Measurements from ENCODE around the gene CCDC32. TPM values are rescaled to one million over a fixed set of nuclear protein-coding genes. Genes with fewer than 3 reads are reported as not detected.
"Not testable (repeated sequence)": the region's sequence is repeated elsewhere in the genome, so short reads cannot be mapped to it uniquely, and the experiment has no call there.

The CCDC32 gene
- total RNA-seq, 1 experiment from 2014 or later, result 25.3 TPM

- DNase-seq; H2AFZ ChIP-seq (ENCODE audit: low read length); H3K36me3 ChIP-seq (ENCODE audit: insufficient read depth, low read length); H3K9ac ChIP-seq (ENCODE audit: low read length); H4K20me1 ChIP-seq (ENCODE audit: insufficient read depth, low read depth, low read length); H3K79me2 ChIP-seq (ENCODE audit: low read length); H3K4me3 ChIP-seq (ENCODE audit: low read length); H3K4me1 ChIP-seq (ENCODE audit: low read length); H3K9me2 ChIP-seq (replicated peaks; ENCODE audit: insufficient read depth, low read length); H3K27me3 ChIP-seq (ENCODE audit: low read length); H3K4me2 ChIP-seq (ENCODE audit: low read depth, low read length, poor library complexity, severe bottlenecking); H3K9me3 ChIP-seq (ENCODE audit: low read length); H3K27ac ChIP-seq (ENCODE audit: low read length): not testable (repeated sequence)
These were observed 17.0 kb upstream of the CCDC32 start for GRCh38 chr15:40581796-40582195.

- no peak for DNase-seq
- Histone ChIP-seq H3K4me2 (ENCODE audit: low read depth, low read length, poor library complexity, severe bottlenecking) (no peak overlapping the region), H3K27ac (ENCODE audit: low read length) (no peak overlapping the region), H3K27me3 (ENCODE audit: low read length) (no peaks in the 10 kb centered on the region), H3K9me3 (ENCODE audit: low read length) (no peaks in the 10 kb centered on the region), H3K9me2 (replicated peaks; ENCODE audit: insufficient read depth, low read length) (no peaks in the 10 kb centered on the region), H3K36me3 (ENCODE audit: insufficient read depth, low read length) (peaks cover 12% of the 10 kb centered on the region), H3K79me2 (ENCODE audit: low read length) (no peaks in the 10 kb centered on the region), H4K20me1 (ENCODE audit: insufficient read depth, low read depth, low read length) (no peaks in the 10 kb centered on the region), H3K4me3 (ENCODE audit: low read length) (no peak overlapping the region), H2AFZ (ENCODE audit: low read length) (no peak overlapping the region), H3K9ac (ENCODE audit: low read length) (no peak overlapping the region), H3K4me1 (ENCODE audit: low read length) (no peaks in the 10 kb centered on the region)
These were observed 14.1 kb upstream of the CCDC32 start for GRCh38 chr15:40578892-40579291.

- H2AFZ ChIP-seq (ENCODE audit: low read length); H3K27me3 ChIP-seq (ENCODE audit: low read length); H3K79me2 ChIP-seq (ENCODE audit: low read length); DNase-seq; H3K9ac ChIP-seq (ENCODE audit: low read length); H3K9me2 ChIP-seq (replicated peaks; ENCODE audit: insufficient read depth, low read length); H3K27ac ChIP-seq (ENCODE audit: low read length); H3K9me3 ChIP-seq (ENCODE audit: low read length); H3K4me1 ChIP-seq (ENCODE audit: low read length); H3K4me3 ChIP-seq (ENCODE audit: low read length); H3K4me2 ChIP-seq (ENCODE audit: low read depth, low read length, poor library complexity, severe bottlenecking); H4K20me1 ChIP-seq (ENCODE audit: insufficient read depth, low read depth, low read length): not testable (repeated sequence)
- peaks cover 17% of the 10 kb centered on the region for H3K36me3 ChIP-seq (ENCODE audit: insufficient read depth, low read length)
These were observed 12.1 kb upstream of the CCDC32 start for GRCh38 chr15:40576914-40577313.

- Histone ChIP-seq H3K9ac (ENCODE audit: low read length) (no peak overlapping the region), H3K79me2 (ENCODE audit: low read length) (peaks cover 17% of the 10 kb centered on the region), H3K27me3 (ENCODE audit: low read length) (no peaks in the 10 kb centered on the region), H3K9me3 (ENCODE audit: low read length) (no peaks in the 10 kb centered on the region), H3K4me3 (ENCODE audit: low read length) (no peak overlapping the region), H3K4me2 (ENCODE audit: low read depth, low read length, poor library complexity, severe bottlenecking) (no peak overlapping the region), H4K20me1 (ENCODE audit: insufficient read depth, low read depth, low read length) (no peaks in the 10 kb centered on the region; the same call in 1 of the 2 replicates), H3K27ac (ENCODE audit: low read length) (no peak overlapping the region), H2AFZ (ENCODE audit: low read length) (no peak overlapping the region), H3K36me3 (ENCODE audit: insufficient read depth, low read length) (peaks cover 24% of the 10 kb centered on the region), H3K4me1 (ENCODE audit: low read length) (peaks cover 7% of the 10 kb centered on the region), H3K9me2 (replicated peaks; ENCODE audit: insufficient read depth, low read length) (no peaks in the 10 kb centered on the region)
- no peak for DNase-seq
These were observed 10.3 kb upstream of the CCDC32 start for GRCh38 chr15:40575113-40575512.

- Histone ChIP-seq H3K9me2 (replicated peaks; ENCODE audit: insufficient read depth, low read length) (no peaks in the 10 kb centered on the region), H3K27me3 (ENCODE audit: low read length) (no peaks in the 10 kb centered on the region), H3K4me1 (ENCODE audit: low read length) (peaks cover 35% of the 10 kb centered on the region), H3K4me3 (ENCODE audit: low read length) (peak within 1 kb of the TSS; percentile 82), H3K27ac (ENCODE audit: low read length) (peak within 1 kb of the TSS; percentile 61), H3K79me2 (ENCODE audit: low read length) (peaks cover 31% of the 10 kb centered on the region), H3K9ac (ENCODE audit: low read length) (peak within 1 kb of the TSS; percentile 79), H2AFZ (ENCODE audit: low read length) (peak within 1 kb of the TSS; percentile 79), H3K4me2 (ENCODE audit: low read depth, low read length, poor library complexity, severe bottlenecking) (peak within 1 kb of the TSS; percentile 73), H3K9me3 (ENCODE audit: low read length) (no peaks in the 10 kb centered on the region), H3K36me3 (ENCODE audit: insufficient read depth, low read length) (peaks cover 17% of the 10 kb centered on the region), H4K20me1 (ENCODE audit: insufficient read depth, low read depth, low read length) (no peaks in the 10 kb centered on the region; the same call in 1 of the 2 replicates)
- peak; percentile 98 for DNase-seq
These were observed 4.5 kb upstream of the CCDC32 start, which contains the start of gene RPUSD2 for GRCh38 chr15:40569129-40569953. Gene RPUSD2, plus strand, starts transcription at chr15:40569299. Its CDS starts 39 bp downstream, at chr15:40569338.

- Histone ChIP-seq H3K9ac (ENCODE audit: low read length) (0 out of 2 replicates have a peak overlapping the region, but pooled peaks have one; percentile 35), H3K9me2 (replicated peaks; ENCODE audit: insufficient read depth, low read length) (no peaks in the 10 kb centered on the region), H3K27me3 (ENCODE audit: low read length) (no peaks in the 10 kb centered on the region), H4K20me1 (ENCODE audit: insufficient read depth, low read depth, low read length) (no peaks in the 10 kb centered on the region; the same call in 1 of the 2 replicates), H3K9me3 (ENCODE audit: low read length) (no peaks in the 10 kb centered on the region), H3K4me1 (ENCODE audit: low read length) (peaks cover 45% of the 10 kb centered on the region), H3K79me2 (ENCODE audit: low read length) (peaks cover 49% of the 10 kb centered on the region), H3K4me3 (ENCODE audit: low read length) (no peak overlapping the region), H3K36me3 (ENCODE audit: insufficient read depth, low read length) (peaks cover 8% of the 10 kb centered on the region), H2AFZ (ENCODE audit: low read length) (peak overlapping the region; percentile 82), H3K4me2 (ENCODE audit: low read depth, low read length, poor library complexity, severe bottlenecking) (peak overlapping the region; percentile 23), H3K27ac (ENCODE audit: low read length) (no peak overlapping the region)
- DNase-seq, result peak; percentile 80
These were observed 2.3 kb upstream of the CCDC32 start for GRCh38 chr15:40567111-40567510.

- peak overlapping the region; percentile 53 for H3K9ac ChIP-seq (ENCODE audit: low read length)
- H3K79me2 ChIP-seq (ENCODE audit: low read length), result peaks cover 43% of the 10 kb centered on the region
- peak overlapping the region; percentile 82 for H3K4me3 ChIP-seq (ENCODE audit: low read length)
- H3K36me3 ChIP-seq (ENCODE audit: insufficient read depth, low read length), result no peaks in the 10 kb centered on the region
- peaks cover 43% of the 10 kb centered on the region for H3K4me1 ChIP-seq (ENCODE audit: low read length)
- no peaks in the 10 kb centered on the region for H3K9me2 ChIP-seq (replicated peaks; ENCODE audit: insufficient read depth, low read length)
- H3K9me3 ChIP-seq (ENCODE audit: low read length), result no peaks in the 10 kb centered on the region
- DNase-seq, result no peak
- H3K27ac ChIP-seq (ENCODE audit: low read length), result no peak overlapping the region
- H2AFZ ChIP-seq (ENCODE audit: low read length), result peak overlapping the region; percentile 76
- H3K4me2 ChIP-seq (ENCODE audit: low read depth, low read length, poor library complexity, severe bottlenecking), result peak overlapping the region; percentile 90
- H3K27me3 ChIP-seq (ENCODE audit: low read length), result no peaks in the 10 kb centered on the region
- H4K20me1 ChIP-seq (ENCODE audit: insufficient read depth, low read depth, low read length), result no peaks in the 10 kb centered on the region; the same call in 1 of the 2 replicates
These were observed 744 bp upstream of the CCDC32 start for GRCh38 chr15:40565333-40566238.

- no peak overlapping the region; the same call in 1 of the 2 replicates for H3K4me3 ChIP-seq (ENCODE audit: low read length)
- H4K20me1 ChIP-seq (ENCODE audit: insufficient read depth, low read depth, low read length), result no peaks in the 10 kb centered on the region
- H3K36me3 ChIP-seq (ENCODE audit: insufficient read depth, low read length), result no peaks in the 10 kb centered on the region
- peaks cover 31% of the 10 kb centered on the region for H3K4me1 ChIP-seq (ENCODE audit: low read length)
- no peaks in the 10 kb centered on the region for H3K9me3 ChIP-seq (ENCODE audit: low read length)
- H3K27ac ChIP-seq (ENCODE audit: low read length), result no peak overlapping the region
- no peak for DNase-seq
- H2AFZ ChIP-seq (ENCODE audit: low read length), result no peak overlapping the region
- peak overlapping the region; percentile 90 for H3K4me2 ChIP-seq (ENCODE audit: low read depth, low read length, poor library complexity, severe bottlenecking)
- no peaks in the 10 kb centered on the region for H3K9me2 ChIP-seq (replicated peaks; ENCODE audit: insufficient read depth, low read length)
- H3K9ac ChIP-seq (ENCODE audit: low read length), result no peak overlapping the region
- peaks cover 28% of the 10 kb centered on the region for H3K79me2 ChIP-seq (ENCODE audit: low read length)
- H3K27me3 ChIP-seq (ENCODE audit: low read length), result no peaks in the 10 kb centered on the region
These were observed 1.4 kb downstream of the CCDC32 start for GRCh38 chr15:40563426-40563825.

Measured in Karpas-422 (cell line).